LNCAP (cell line): ENCODE data around the gene ELOVL7.

Experiments used
- TF ChIP-seq, protein P1 (sequence below): fragments of 450-650 bp; IDR thresholded peaks from 2 replicates; pipeline ENCODE4 v1.5.1; 2017; ENCODE audit warnings: mild to moderate bottlenecking

ELOVL7 gene

DNA sequence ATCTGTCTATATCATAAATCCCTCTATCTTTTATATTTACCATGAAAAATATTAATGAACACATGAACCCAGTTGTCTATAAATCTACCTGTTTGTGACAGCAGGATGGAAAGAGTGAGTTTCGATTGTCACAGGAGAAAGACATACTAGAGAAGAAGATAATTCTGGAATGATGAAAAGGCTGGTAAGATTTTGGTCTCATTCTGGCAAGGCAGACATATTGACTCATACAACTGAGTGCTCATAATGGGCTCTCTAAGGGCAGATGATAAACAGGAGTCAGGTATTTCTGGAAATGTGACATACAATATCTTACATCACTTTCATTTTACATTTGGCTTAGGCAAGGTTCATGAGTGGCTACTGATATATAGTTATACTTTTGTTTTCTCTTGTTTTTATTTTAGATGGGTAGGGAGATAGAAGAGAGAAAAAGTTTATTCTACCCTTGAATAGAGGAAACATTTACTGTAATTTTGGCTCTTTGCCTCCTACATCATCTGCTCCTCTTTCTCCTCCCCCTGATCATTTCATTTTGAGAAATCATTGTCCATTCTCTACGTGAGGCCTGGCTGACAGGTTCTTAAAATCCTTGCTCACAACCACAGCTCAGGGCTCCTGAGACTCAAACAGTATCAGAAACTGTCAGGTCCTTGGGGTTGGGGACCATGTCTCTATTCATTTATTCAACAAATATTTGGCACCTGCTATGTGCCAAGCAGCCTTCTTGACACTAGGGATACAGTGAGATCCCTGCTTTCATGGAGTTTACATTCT, 14.4 kb downstream of the ELOVL7 start:
- TF ChIP-seq, protein P1, sequence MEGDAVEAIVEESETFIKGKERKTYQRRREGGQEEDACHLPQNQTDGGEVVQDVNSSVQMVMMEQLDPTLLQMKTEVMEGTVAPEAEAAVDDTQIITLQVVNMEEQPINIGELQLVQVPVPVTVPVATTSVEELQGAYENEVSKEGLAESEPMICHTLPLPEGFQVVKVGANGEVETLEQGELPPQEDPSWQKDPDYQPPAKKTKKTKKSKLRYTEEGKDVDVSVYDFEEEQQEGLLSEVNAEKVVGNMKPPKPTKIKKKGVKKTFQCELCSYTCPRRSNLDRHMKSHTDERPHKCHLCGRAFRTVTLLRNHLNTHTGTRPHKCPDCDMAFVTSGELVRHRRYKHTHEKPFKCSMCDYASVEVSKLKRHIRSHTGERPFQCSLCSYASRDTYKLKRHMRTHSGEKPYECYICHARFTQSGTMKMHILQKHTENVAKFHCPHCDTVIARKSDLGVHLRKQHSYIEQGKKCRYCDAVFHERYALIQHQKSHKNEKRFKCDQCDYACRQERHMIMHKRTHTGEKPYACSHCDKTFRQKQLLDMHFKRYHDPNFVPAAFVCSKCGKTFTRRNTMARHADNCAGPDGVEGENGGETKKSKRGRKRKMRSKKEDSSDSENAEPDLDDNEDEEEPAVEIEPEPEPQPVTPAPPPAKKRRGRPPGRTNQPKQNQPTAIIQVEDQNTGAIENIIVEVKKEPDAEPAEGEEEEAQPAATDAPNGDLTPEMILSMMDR: no peak

DNA sequence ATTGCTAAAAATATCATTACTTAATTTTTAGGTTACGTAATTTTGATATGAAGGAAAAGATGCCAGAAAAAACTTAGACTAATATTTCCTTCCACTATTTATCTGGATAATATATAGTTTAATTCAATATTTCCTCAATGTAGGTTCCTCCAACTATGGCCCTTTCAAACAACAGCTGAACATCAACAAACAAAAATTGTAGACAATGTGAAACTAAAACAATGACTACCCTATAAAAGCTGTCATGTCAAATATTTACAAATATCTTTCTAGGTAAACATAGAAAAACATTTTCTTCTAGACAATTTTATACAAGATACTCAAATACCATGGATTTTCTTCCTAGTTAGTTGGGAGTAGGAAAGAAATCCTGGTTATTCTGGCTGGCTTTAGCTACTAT, 16.9 kb downstream of the ELOVL7 start:
- TF ChIP-seq, protein P1: no peak

DNA sequence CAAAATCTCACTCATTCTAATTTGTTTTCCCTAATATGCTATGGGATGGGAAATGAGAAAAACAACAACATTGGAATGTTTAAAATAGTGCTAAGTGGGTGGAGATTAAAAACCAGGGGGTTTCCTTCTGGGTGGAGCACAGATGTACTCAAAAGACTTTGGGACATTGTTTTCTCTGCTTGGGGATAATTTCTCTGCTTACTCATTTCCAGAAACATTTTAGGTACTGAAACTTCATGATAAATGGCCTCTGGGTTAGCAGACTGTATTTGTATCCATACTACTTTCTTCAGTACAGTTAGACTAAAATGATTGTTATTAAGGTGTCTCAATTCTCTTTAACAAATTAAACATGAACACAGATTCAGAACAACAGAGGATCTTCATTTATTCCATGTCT, 17.4 kb downstream of the ELOVL7 start:
- TF ChIP-seq, protein P1: no peak

- TF ChIP-seq, protein P1: no peak
Measured at GRCh38 chr5:60823574-60823973, 20.5 kb downstream of the ELOVL7 start.

- TF ChIP-seq, protein P1: no peak
Measured at GRCh38 chr5:60822285-60822556, 21.8 kb downstream of the ELOVL7 start.

GRCh38 chr5:60821488-60822284, 22.4 kb downstream of the ELOVL7 start:
- TF ChIP-seq, protein P1: no peak

- TF ChIP-seq, protein P1: no peak
Measured at GRCh38 chr5:60820593-60821487, 23.2 kb downstream of the ELOVL7 start.
